ENCODE data around the gene SLC28A1. TPM values are rescaled to one million over a fixed set of nuclear protein-coding genes. Genes with fewer than 3 reads are reported as not detected.
A peak's percentile ranks its signal among the peaks of the same experiment; 100 is the strongest.

The SLC28A1 gene
- total RNA-seq, 2 donors from 2014 or later = 0.24 TPM; not detected in 1

GRCh38 chr15:84899750-84900149, 15.3 kb downstream of the SLC28A1 start:
- intact Hi-C loops (cut with DNase I) = no loop called here
- DNase-seq (ENCODE audit: low spot score) = no peak

GRCh38 chr15:84901540-84901939, 17.1 kb downstream of the SLC28A1 start:
- DNase-seq (ENCODE audit: low spot score) = no peak
- intact Hi-C loops (cut with DNase I) = no loop called here

DNA sequence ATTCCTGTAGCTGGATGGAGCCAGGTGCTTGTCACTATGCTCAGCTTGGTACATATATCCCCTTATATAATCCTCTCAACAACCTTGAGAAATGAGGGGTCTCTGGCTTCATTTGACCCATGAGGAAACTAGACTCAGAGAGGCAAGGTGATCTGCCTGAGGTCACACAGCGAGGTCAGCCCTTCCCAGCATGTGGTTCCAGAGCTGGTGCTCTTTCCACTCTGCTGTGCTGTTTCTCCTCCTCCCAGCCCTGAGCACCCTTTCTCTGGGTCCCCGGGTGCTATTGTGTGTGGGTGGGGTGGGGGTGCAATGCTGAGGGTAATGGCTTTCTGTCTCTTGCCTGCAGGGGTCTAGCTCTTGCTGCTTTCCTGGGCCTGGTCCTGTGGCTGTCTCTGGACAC, 19.3 kb downstream of the SLC28A1 start:
- intact Hi-C loops (cut with DNase I) = no loop called here
- no peak for DNase-seq (ENCODE audit: low spot score)

DNA sequence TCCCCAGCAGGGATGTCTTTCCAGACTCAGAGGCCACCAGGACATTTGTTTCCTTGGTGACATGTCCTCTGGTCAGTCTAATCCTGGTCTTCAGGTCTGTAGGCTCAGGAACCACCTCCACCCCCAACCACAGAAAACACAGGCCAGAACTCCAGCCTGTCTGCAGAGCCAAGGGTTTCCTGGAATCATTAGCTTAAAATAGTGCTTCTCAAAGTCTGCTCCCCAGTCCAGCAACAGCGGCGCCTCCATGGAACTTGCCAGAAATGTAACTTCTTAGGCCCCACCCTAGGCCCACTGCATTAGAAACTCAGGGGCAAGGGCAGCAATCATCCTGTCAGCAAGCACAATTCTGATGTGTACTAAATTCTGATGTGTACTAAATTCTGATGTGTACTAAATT, 20.0 kb downstream of the SLC28A1 start:
- intact Hi-C loops (cut with DNase I) = no loop called here
- no peak for DNase-seq (ENCODE audit: low spot score)

GRCh38 chr15:84905016-84905916, 20.8 kb downstream of the SLC28A1 start:
- no peak for DNase-seq (ENCODE audit: low spot score)
- intact Hi-C loops (cut with DNase I) = no loop called here

DNA sequence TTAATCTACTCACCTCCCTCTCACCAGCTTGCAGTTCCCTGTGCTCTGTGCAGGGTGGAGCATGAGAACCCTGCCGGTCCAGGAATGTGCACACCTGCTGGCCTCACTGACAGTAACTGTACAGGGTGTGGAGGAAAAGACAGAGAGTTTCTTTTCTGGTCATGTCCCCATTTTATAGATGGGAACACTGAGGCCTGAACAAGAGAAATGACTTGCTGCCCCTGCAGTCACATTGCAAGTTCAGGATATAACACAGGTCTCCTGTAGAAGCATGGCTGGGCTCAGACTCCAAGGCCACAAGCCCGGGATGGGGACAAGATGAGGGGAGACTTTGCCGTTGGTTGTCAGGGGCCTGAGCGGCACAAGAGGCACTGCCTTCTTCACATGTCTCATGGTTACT, 23.3 kb downstream of the SLC28A1 start:
- intact Hi-C loops (cut with DNase I) = no loop called here
- DNase-seq (ENCODE audit: low spot score) = no peak

DNA sequence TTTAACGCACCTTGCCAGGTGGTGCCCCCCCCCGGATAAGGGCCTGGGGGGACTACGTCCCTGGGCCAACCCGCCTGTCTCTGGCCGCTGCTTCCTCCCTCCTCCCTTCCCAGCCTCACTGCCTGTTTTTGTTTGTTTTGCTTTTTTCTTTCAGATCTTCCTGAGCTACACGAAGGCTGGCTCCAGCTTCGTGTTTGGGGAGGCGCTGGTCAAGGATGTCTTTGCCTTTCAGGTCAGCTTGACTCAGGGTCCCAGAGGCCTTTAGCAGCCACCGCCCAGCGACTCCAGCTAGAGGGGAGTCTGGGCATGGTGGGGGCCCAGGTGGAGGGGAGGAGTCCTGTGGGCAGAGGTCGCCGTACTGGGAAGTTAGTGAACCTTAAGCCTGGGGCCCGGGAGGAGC, 24.1 kb downstream of the SLC28A1 start:
- DNase-seq (ENCODE audit: low spot score) = no peak

DNA sequence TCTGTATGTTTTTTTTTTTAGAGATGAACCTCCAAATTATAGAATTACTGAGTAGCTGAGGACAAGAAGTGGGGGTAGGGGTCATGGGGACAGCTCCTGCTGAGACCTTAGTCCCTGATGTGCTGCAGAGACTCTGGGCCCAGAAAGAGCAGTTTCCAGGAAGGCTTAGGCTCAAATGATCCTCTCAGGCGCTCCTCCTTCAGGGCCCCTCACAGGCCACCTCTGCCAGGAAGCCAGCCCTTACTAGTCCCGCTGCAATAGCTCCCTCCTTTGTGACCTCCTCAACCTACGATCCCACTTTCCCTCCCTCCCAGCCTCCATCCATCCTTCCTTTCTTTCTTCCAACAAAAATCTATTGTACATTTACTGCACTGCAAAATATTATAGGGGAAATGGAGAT, 24.6 kb downstream of the SLC28A1 start:
- DNase-seq (ENCODE audit: low spot score) = no peak
- intact Hi-C loops (cut with DNase I) = no loop called here

More for the DNA sequence above, 24.1 kb downstream of the SLC28A1 start:
- intact Hi-C loops (cut with DNase I) = no loop called here

DNA sequence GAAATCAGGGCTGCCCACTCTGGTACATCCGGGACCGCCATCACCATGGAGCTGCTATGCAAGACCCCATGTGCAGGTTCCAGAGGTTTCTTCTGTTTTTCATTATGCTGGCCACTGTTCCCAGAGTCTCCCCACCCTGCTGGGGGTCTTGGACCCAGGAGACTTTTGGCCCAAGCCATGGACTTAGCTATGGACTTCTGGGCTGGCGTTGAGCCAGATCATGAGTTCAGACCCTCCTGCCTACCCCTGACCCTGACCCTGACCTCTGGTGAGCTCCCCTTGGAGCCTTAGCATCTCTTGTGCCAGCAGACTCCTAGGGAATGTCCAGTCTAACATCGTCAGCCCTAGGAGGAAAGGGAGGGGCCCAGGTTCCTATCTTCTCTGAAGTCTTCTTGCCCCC, 25.3 kb downstream of the SLC28A1 start:
- intact Hi-C loops (cut with DNase I) = loop anchor here in 1 of 2 donors (10.0 kb wide), 1 partner anchor 255 kb away; the partner anchor contains the start of genes NMB and WDR73
- DNase-seq (ENCODE audit: low spot score) = no peak

DNA sequence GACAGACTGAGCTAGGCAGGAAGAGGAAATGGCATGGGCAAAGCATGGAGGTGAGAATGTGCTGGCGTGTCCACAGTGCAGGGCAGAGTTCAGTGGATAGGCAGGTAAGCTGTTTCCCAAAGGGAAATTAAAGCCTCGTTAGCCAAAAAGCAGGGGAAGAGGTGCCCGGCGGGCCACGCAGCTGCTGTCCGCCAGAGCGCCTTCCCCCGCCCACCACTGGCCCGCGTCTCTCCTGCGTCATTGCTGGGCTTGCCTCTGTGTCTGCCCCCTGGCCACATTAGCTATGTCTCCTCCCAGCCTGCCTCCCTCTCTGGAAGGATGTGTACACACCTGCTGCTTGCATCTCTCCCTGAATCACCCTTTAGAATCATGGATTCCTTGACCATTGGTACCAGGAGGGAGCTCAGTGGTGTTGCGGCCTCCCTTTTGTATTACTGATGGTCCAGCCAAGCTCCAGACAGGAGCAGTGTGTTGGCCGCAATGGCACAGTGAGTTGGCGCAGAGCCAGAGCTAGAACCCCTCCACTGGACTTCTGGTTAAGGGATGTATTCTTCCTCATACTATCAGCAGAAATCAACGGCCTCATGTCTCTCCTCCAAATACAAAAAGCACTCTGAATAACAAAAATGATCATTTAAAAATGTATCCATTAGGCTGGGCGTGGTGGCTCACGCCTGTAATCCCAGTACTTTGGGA, 26.6 kb downstream of the SLC28A1 start:
- DNase-seq (ENCODE audit: low spot score) = no peak
- intact Hi-C loops (cut with DNase I) = loop anchor here in 1 of 2 donors (10.0 kb wide), 1 partner anchor 256 kb away; the partner anchor contains the start of genes NMB and WDR73

DNA sequence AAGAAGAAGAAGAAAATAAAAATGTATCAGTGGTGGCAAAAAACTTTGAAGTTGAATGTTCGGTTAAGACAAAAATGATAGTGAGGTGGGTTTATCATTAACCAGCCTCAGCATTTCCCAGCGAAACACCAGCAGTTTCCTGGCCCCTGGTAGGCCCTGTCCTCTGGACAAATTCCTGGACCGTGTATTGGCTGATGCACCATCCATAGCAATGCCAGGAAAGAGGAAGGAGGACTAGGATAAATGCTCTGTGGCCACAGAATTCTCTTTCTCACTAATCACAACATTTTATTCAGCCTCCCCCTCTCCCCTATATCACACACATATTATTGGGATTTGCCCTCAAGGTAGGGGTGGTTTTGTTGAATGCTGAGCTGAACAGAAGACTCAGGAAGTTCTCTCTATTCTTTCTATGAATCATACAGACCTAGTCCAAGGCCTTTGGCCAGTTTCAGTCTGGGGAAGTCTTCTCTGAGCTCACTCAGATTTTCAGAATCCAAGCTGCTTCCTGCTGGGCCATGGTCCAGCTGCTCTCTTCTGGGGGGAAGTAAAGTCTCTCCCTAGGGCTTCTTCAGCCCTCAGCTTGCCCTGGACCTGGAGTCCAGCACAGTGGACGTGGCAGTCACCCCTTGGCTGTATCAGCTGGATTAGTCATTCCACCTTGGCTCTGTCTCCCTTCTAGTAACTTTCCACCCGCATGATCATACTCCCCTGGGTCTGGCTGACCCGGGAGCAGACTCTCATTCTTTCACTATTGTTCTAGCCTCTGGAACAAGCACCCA, 27.6 kb downstream of the SLC28A1 start:
- intact Hi-C loops (cut with DNase I) = loop anchor here in 1 of 2 donors (10.0 kb wide), 1 partner anchor 257 kb away; the partner anchor contains the start of genes NMB and WDR73

GRCh38 chr15:84913360-84913723, 28.9 kb downstream of the SLC28A1 start:
- intact Hi-C loops (cut with DNase I) = loop anchor here in 1 of 2 donors (10.0 kb wide), 1 partner anchor 259 kb away; the partner anchor contains the start of genes NMB and WDR73
- DNase-seq (ENCODE audit: low spot score) = no peak

More for the DNA sequence above, 27.6 kb downstream of the SLC28A1 start:
- DNase-seq (ENCODE audit: low spot score) = peak; percentile 97

GRCh38 chr15:84914351-84914750, 29.9 kb downstream of the SLC28A1 start:
- intact Hi-C loops (cut with DNase I) = loop anchor here in 1 of 2 donors (10.0 kb wide), 1 partner anchor 260 kb away; the partner anchor contains the start of genes NMB and WDR73
- no peak for DNase-seq (ENCODE audit: low spot score)

GRCh38 chr15:84914909-84915605, 30.6 kb downstream of the SLC28A1 start:
- peak; percentile 90 for DNase-seq (ENCODE audit: low spot score)
- intact Hi-C loops (cut with DNase I) = loop anchor here in 1 of 2 donors (10.0 kb wide), 1 partner anchor 260 kb away; the partner anchor contains the start of genes NMB and WDR73

- no peak for DNase-seq (ENCODE audit: low spot score)
- intact Hi-C loops (cut with DNase I) = loop anchor here in 1 of 2 donors (10.0 kb wide), 1 partner anchor 261 kb away; the partner anchor contains the start of genes NMB and WDR73
These were observed 31.1 kb downstream of the SLC28A1 start for GRCh38 chr15:84915606-84915958.

- intact Hi-C loops (cut with DNase I) = loop anchor here in 1 of 2 donors (10.0 kb wide), 1 partner anchor 263 kb away; the partner anchor contains the start of genes NMB and WDR73
- DNase-seq (ENCODE audit: low spot score) = no peak
These were observed 33.0 kb downstream of the SLC28A1 start for GRCh38 chr15:84917452-84917851.

- intact Hi-C loops (cut with DNase I) = loop anchor here in 1 of 2 donors (10.0 kb wide), 1 partner anchor 264 kb away; the partner anchor contains the start of genes NMB and WDR73
- no peak for DNase-seq (ENCODE audit: low spot score)
These were observed 34.7 kb downstream of the SLC28A1 start for GRCh38 chr15:84919106-84919667.

DNA sequence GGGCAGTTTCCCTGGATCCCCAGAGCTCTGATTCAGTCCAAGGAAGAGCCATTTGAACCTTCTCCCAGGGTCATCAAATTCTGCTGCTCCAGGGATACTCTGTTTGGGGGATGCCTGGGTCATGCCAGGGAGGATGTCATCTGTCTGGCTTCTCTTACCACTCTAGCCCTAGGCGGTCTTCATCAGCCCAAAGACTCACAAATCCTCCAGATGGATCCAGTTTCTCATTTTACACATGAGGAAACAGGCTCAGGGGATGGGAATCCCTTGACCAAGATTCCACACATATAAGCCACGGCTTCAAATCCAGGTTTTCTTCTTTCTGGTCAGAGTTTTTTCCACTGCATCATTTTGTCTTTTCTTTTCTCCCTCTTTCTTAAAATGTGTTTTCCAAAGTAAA, 36.7 kb downstream of the SLC28A1 start:
- no peak for DNase-seq (ENCODE audit: low spot score)
- intact Hi-C loops (cut with DNase I) = loop anchor here (1.0 to 10.0 kb wide), 5 partner anchors 24 to 316 kb away; partner anchors contain the start of genes NMB (in 1 of the 2), SLC28A1 (in 1 of the 2), WDR73 (in 1 of the 2) and ZNF592 (in 1 of the 2)

All from posterior vena cava (tissue), 2 donors.